ENCODE measurements around the gene TOX3. TPM values are rescaled to one million over a fixed set of nuclear protein-coding genes. Genes with fewer than 3 reads are reported as not detected.
A peak's percentile ranks its signal among the peaks of the same experiment; 100 is the strongest.

The TOX3 gene
- total RNA-seq, 1 experiment from 2014 or later: not detected

- Mint-ChIP-seq H3K9me3 (ENCODE audit: unreplicated experiment) (peaks cover 5% of the 10 kb centered on the region), H3K27ac (ENCODE audit: low read depth, unreplicated experiment) (no peak overlapping the region), H3K36me3 (ENCODE audit: insufficient read depth, unreplicated experiment) (no peaks in the 10 kb centered on the region), H3K27me3 (ENCODE audit: insufficient read depth, unreplicated experiment) (peaks cover 17% of the 10 kb centered on the region), H3K4me3 (ENCODE audit: unreplicated experiment) (no peak overlapping the region), H3K4me1 (ENCODE audit: insufficient read depth, unreplicated experiment) (no peaks in the 10 kb centered on the region)
- ChIA-PET CTCF (no interaction called here), POLR2A (interaction anchor here (0.8 kb wide), 1 partner anchor 601 kb away, joined by 3 read pairs; no protein-coding TSS in a partner anchor)
- intact Hi-C loops (cut with micrococcal nuclease): no loop called here
- TF ChIP-seq CTCF (IDR thresholded peaks at IDR 0.05; ENCODE audit: unreplicated experiment): no peak
- no TSS peak for BruUV-seq (replicated peaks)
- peak; percentile 34 for DNase-seq (ENCODE audit: unreplicated experiment)
Observed at GRCh38 chr16:52552643-52553042, 5.7 kb upstream of the TOX3 start.

GRCh38 chr16:52549011-52549692, 2.2 kb upstream of the TOX3 start:
- no TSS peak for BruUV-seq (replicated peaks)
- Mint-ChIP-seq H3K36me3 (ENCODE audit: insufficient read depth, unreplicated experiment) (no peaks in the 10 kb centered on the region), H3K4me3 (ENCODE audit: unreplicated experiment) (no peak overlapping the region), H3K9me3 (ENCODE audit: unreplicated experiment) (no peaks in the 10 kb centered on the region), H3K27me3 (ENCODE audit: insufficient read depth, unreplicated experiment) (peaks cover 1% of the 10 kb centered on the region), H3K27ac (ENCODE audit: low read depth, unreplicated experiment) (no peak overlapping the region), H3K4me1 (ENCODE audit: insufficient read depth, unreplicated experiment) (no peaks in the 10 kb centered on the region)
- TF ChIP-seq CTCF (IDR thresholded peaks at IDR 0.05; ENCODE audit: unreplicated experiment): no peak
- intact Hi-C loops (cut with micrococcal nuclease): no loop called here
- ChIA-PET POLR2A (no interaction called here), CTCF (interaction anchor here (0.5 to 1.2 kb wide), 3 partner anchors 12 to 272 kb away, joined by 3 to 6 read pairs (median 3); no protein-coding TSS in a partner anchor)
- DNase-seq (ENCODE audit: unreplicated experiment): no peak

DNA sequence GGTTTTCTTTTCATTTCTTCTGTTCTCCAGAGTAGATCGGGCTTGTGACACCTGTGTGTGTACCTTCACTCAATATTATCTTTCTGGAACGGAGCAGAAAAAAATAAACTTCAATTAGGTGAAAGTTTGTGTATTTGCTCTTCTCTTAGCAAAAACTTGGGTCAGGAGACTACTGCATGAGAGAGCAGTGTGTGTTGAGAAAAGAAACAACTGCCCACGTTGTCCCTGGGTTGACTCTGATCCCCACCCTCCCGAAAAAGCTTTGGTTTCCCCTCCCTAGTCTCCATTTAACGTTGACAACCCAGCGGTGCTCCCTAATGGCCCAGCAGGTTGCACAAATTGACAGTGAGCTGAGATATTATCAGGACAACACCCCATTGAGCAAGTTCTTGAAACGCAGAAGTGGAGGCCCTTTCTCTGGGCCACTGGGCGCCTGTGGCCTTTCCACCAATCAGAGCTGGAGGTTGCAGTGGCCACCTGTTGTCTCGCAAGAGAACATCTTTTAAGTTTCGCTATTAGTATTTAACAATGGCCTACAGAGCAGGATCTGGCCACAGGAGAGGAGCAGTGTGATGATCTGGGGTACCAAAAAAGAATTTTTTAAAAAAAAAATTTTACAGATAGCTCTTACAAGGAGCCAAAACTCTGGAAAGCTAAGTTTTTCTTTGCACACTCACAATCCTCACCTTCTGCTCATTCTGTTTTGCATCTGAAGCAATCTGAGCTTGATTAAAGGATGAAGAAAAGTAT, 1.5 kb upstream of the TOX3 start:
- Mint-ChIP-seq H3K4me1 (ENCODE audit: insufficient read depth, unreplicated experiment) (no peaks in the 10 kb centered on the region), H3K27me3 (ENCODE audit: insufficient read depth, unreplicated experiment) (no peaks in the 10 kb centered on the region), H3K9me3 (ENCODE audit: unreplicated experiment) (no peaks in the 10 kb centered on the region), H3K4me3 (ENCODE audit: unreplicated experiment) (no peak overlapping the region), H3K27ac (ENCODE audit: low read depth, unreplicated experiment) (no peak overlapping the region), H3K36me3 (ENCODE audit: insufficient read depth, unreplicated experiment) (no peaks in the 10 kb centered on the region)
- POLR2A ChIA-PET: no interaction called here
- CTCF ChIA-PET: interaction anchor here (0.6 to 1.2 kb wide), 3 partner anchors 10 to 501 kb away, joined by 3 read pairs; no protein-coding TSS in a partner anchor
- TF ChIP-seq CTCF (IDR thresholded peaks at IDR 0.05; ENCODE audit: unreplicated experiment): no peak
- DNase-seq (ENCODE audit: unreplicated experiment): no peak
- BruUV-seq (replicated peaks): no TSS peak
- intact Hi-C loops (cut with micrococcal nuclease): no loop called here

- no peak for DNase-seq (ENCODE audit: unreplicated experiment)
- no peaks in the 10 kb centered on the region for H3K4me1 Mint-ChIP-seq (ENCODE audit: insufficient read depth, unreplicated experiment)
- no peaks in the 10 kb centered on the region for H3K36me3 Mint-ChIP-seq (ENCODE audit: insufficient read depth, unreplicated experiment)
- H3K4me3 Mint-ChIP-seq (ENCODE audit: unreplicated experiment): no peak overlapping the region
- ChIA-PET CTCF (interaction anchor here (0.6 to 1.2 kb wide), 5 partner anchors 11 to 502 kb away, joined by 3 read pairs; no protein-coding TSS in a partner anchor), POLR2A (no interaction called here)
- TF ChIP-seq CTCF (IDR thresholded peaks at IDR 0.05; ENCODE audit: unreplicated experiment): no peak
- no TSS peak for BruUV-seq (replicated peaks)
- H3K27me3 Mint-ChIP-seq (ENCODE audit: insufficient read depth, unreplicated experiment): no peaks in the 10 kb centered on the region
- no peak overlapping the region for H3K27ac Mint-ChIP-seq (ENCODE audit: low read depth, unreplicated experiment)
- no peaks in the 10 kb centered on the region for H3K9me3 Mint-ChIP-seq (ENCODE audit: unreplicated experiment)
- intact Hi-C loops (cut with micrococcal nuclease): no loop called here
Observed at GRCh38 chr16:52547834-52548215, 882 bp upstream of the TOX3 start.

All from MCF 10A (cell line).